ENCODE data around the gene GARNL3. TPM values are rescaled to one million over a fixed set of nuclear protein-coding genes. Genes with fewer than 3 reads are reported as not detected.

Gene GARNL3
- total and polyA plus RNA-seq, 11 donors = 7.1 to 60.4 (median 20.3) TPM

DNA sequence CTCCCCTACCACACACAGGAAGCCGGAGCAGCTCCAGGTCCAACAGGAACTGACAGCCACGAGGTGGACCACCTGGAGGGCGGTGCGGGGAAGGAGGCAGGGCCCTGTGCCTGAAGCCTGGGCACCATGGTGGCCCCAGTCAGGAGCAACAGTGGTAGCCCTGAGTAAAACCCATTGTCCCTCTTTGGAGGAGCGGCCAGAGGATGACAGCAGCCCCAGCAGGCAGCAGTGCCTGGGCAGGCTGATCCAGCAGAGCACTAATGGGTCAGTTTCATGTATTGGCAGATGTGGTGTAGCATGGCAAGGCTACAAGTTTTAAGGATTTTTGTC is 47.7 kb upstream of the GARNL3 start:
- H3K36me3 ChIP-seq = peaks cover 0 to 4% (median 0%) of the 10 kb centered on the region in 9 donors
- WGBS, 4 donors = 80 to 90% (median 85%) methylated on average over 2 to 5 of the region's 5 CpGs
- no peak for ATAC-seq
- no peak overlapping the region for H3K4me3 ChIP-seq
- TF ChIP-seq POLR2A (IDR thresholded peaks at IDR 0.05) (no peak), CTCF (IDR thresholded peaks at IDR 0.05) (no peak)
- no peaks in the 10 kb centered on the region for H3K9me3 ChIP-seq
- DNase-seq = no peak
- intact Hi-C loops (cut with DNase I) = loop anchor here in 3 of 10 donors (5.0 to 10.0 kb wide), 5 partner anchors 125 to 348 kb away; partner anchors contain the start of gene SLC2A8 (in 1 of the 3)
- no peak overlapping the region for H3K27ac ChIP-seq
- peaks cover 0 to 8% (median 0%) of the 10 kb centered on the region in 12 donors for H3K4me1 ChIP-seq
- H3K27me3 ChIP-seq = no peaks in the 10 kb centered on the region

DNA sequence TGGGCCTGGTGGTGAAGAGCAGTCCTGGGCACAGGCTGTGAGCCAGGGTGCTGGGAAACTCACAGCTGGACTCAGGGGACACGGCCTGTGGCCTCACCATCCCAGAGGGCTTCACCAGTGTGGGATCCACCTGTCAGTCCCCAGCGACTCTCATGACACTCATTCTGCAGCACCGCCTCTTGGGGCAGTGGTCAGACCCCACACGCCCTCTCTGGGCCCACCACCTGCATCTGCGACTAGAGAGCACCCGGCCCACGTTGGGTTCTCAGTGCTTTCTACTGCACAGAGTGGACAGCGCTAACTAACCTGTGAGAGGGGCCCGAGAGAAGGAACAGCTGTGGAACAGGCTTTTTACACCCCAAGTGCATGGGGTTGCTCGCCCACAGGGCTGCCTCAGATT is 45.8 kb upstream of the GARNL3 start:
- H3K36me3 ChIP-seq = peaks cover 0 to 4% (median 0%) of the 10 kb centered on the region in 9 donors
- intact Hi-C loops (cut with DNase I) = loop anchor here in 3 of 10 donors (5.0 to 10.0 kb wide), 5 partner anchors 123 to 346 kb away; partner anchors contain the start of gene SLC2A8 (in 1 of the 3)
- H3K27me3 ChIP-seq = no peaks in the 10 kb centered on the region
- H3K27ac ChIP-seq = no peak overlapping the region
- WGBS, 4 donors = 87 to 95% (median 91%) methylated on average over 9 to 10 of the region's 10 CpGs
- DNase-seq (no peak), ATAC-seq (no peak)
- H3K4me1 ChIP-seq = peaks cover 0 to 9% (median under 1%) of the 10 kb centered on the region in 12 donors
- no peak for TF ChIP-seq POLR2A (IDR thresholded peaks at IDR 0.05)
- no peak overlapping the region for H3K4me3 ChIP-seq
- no peaks in the 10 kb centered on the region for H3K9me3 ChIP-seq

GRCh38 chr9:127219520-127219919 is 45.1 kb upstream of the GARNL3 start:
- no peak for ATAC-seq
- TF ChIP-seq CTCF (IDR thresholded peaks at IDR 0.05) (no peak), POLR2A (IDR thresholded peaks at IDR 0.05) (no peak)
- Histone ChIP-seq H3K9me3 (no peaks in the 10 kb centered on the region), H3K27ac (no peak overlapping the region), H3K36me3 (peaks cover 0 to 4% (median 0%) of the 10 kb centered on the region in 9 donors), H3K4me3 (no peak overlapping the region), H3K27me3 (no peaks in the 10 kb centered on the region), H3K4me1 (peaks cover 0 to 15% (median 4%) of the 10 kb centered on the region in 12 donors)
- intact Hi-C loops (cut with DNase I) = loop anchor here in 3 of 10 donors (5.0 to 10.0 kb wide), 5 partner anchors 123 to 345 kb away; partner anchors contain the start of gene SLC2A8 (in 1 of the 3)
- 75 to 84% (median 79%) methylated on average over 6 of the region's 6 CpGs for WGBS, 4 donors
- DNase-seq = no peak

DNA sequence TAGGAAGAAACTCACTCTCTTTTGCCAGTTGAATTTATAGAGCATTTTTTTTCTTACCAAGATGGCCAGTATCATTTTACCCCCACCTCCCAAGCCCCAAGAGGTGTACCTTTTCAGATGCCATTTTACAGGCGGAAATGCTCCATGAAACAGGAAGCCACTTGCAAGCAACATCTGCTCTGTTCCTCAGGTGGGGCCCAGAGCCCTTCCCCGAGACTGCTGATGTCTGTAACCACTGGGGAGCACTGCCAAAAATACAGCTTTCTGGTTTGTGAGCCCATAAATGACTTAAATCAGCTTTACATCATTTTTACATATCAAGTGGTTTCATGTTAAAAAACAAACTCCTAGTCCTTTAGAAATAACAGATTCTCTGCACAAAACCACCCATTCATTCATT is 42.9 kb upstream of the GARNL3 start:
- Histone ChIP-seq H3K36me3 (peaks cover 0 to 4% (median 0%) of the 10 kb centered on the region in 9 donors), H3K4me3 (no peak overlapping the region), H3K4me1 (peaks cover 0 to 25% (median 9%) of the 10 kb centered on the region in 12 donors), H3K27me3 (no peaks in the 10 kb centered on the region), H3K9me3 (no peaks in the 10 kb centered on the region), H3K27ac (no peak overlapping the region)
- WGBS, 4 donors = 70 to 85% (median 75%) methylated on average over 2 of the region's 2 CpGs
- DNase-seq = no peak
- intact Hi-C loops (cut with DNase I) = loop anchor here in 6 of 10 donors (5.0 to 10.0 kb wide), 5 partner anchors 93 to 233 kb away; partner anchors contain the start of genes SLC2A8 (in 4 of the 6), LRSAM1 (in 1 of the 6) and RPL12 (in 1 of the 6)
- ATAC-seq = no peak
- TF ChIP-seq POLR2A (IDR thresholded peaks at IDR 0.05) = no peak
- TF ChIP-seq CTCF (IDR thresholded peaks at IDR 0.05) = no peak

All from heart left ventricle (tissue), 16 donors.